Activated T-cell treated with anti-CD3 and anti-CD28 coated beads, Interleukin-2, amount 50 U/mL, for 72 hours (primary cell): ENCODE measurements around the gene PCNT. TPM values are rescaled to one million over a fixed set of nuclear protein-coding genes. Genes with fewer than 3 reads are reported as not detected.

Experiments
- ATAC-seq, 2 donors: fragments of 150-1000 bp; cut with Tn5 transposase; replicated peaks in 1 of 2; 2 replicates each; pipeline ENCODE4 v1.10.0; 2021; ENCODE audit warnings: moderate library complexity in 2 of 2, mild to moderate bottlenecking in 1 of 2
- DNase-seq, 2 donors: peaks; one replicate each; pipeline ENCODE4 v3.0.0; 2021 to 2022; ENCODE audit warnings: mixed read lengths in 1 of 2
- H3K27ac Mint-ChIP-seq: one replicate; pipeline ENCODE4 v1.8.0; 2022; ENCODE audit warnings: mild to moderate bottlenecking, moderate library complexity, mixed read lengths
- H3K27me3 Mint-ChIP-seq: one replicate; pipeline ENCODE4 v1.8.0; 2022; ENCODE audit warnings: low read depth, mixed read lengths
- H3K36me3 Mint-ChIP-seq, 2 donors: one replicate each; pipeline ENCODE4 v1.8.0; 2022; ENCODE audit warnings: mixed read lengths in 2 of 2, mild to moderate bottlenecking in 1 of 2; ENCODE audit not compliant: insufficient read depth in 2 of 2
- H3K4me1 Mint-ChIP-seq: one replicate; pipeline ENCODE4 v1.8.0; 2022; ENCODE audit warnings: low read depth, mixed read lengths
- H3K4me3 Mint-ChIP-seq, 2 donors: one replicate each; pipeline ENCODE4 v1.8.0; 2022; ENCODE audit warnings: mild to moderate bottlenecking in 2 of 2, mixed read lengths in 2 of 2, moderate library complexity in 2 of 2
- H3K9me3 Mint-ChIP-seq, 2 donors: one replicate each; pipeline ENCODE4 v1.8.0; 2022; ENCODE audit warnings: mixed read lengths in 2 of 2
- total RNA-seq, 2 donors: library from RNA; stranded (reverse); gene quantifications; one replicate each; pipeline ENCODE4 v1.2.3, GENCODE V29; 2022

The PCNT gene
- total RNA-seq, 2 donors from 2014 or later: 69.6 to 83.5 TPM

- Mint-ChIP-seq H3K4me3 (no peak overlapping the region), H3K9me3 (no peaks in the 10 kb centered on the region), H3K36me3 (peaks cover 6 to 11% of the 10 kb centered on the region in 2 donors)
These were observed 7.1 kb upstream of the PCNT start for GRCh38 chr21:46316708-46317324.

DNA sequence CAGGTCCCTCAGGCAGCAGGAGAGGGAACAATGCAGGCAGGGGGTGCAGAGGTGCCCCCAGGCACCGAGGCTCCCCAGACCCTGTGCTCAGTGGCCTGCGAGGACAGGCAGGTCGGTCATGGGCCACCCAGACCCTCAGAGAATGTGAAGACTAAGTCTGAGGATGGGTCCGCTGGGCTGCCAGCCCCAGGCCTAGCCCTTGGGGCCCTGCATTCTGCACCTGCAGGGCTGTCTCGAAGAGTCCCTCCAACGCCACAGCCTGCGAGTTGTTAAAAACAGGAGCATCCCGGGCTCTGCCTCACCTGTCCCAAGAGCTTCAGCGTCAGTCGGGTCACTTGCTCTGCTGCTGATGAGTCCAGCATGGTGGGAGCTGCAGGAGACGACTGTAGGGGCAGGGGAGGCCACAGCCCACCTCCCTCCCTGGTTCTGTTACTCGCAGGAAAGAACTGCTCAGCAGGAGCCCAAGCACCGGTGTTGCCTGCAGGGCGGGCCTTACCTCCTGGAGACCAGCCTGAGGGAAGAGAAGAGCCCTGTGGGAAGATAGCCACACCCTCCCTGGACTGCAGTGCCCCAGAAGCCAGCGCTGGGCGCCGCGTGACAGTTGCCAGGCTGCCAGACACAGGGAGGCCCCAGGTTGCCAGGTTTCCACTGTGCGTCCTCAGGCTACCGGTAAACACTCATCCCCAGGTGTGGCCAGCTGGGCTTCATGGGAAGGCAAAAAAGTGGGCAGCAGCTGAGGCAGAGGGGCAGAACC is 6.1 kb upstream of the PCNT start:
- Mint-ChIP-seq H3K27ac (no peak overlapping the region), H3K36me3 (peaks cover 10 to 15% of the 10 kb centered on the region in 2 donors), H3K9me3 (no peaks in the 10 kb centered on the region), H3K4me3 (no peak overlapping the region), H3K27me3 (no peaks in the 10 kb centered on the region), H3K4me1 (peaks cover 21% of the 10 kb centered on the region)
- no peak for ATAC-seq
- no peak for DNase-seq

More at GRCh38 chr21:46316708-46317324, 7.1 kb upstream of the PCNT start:
- Mint-ChIP-seq H3K27me3 (no peaks in the 10 kb centered on the region), H3K4me1 (peaks cover 17% of the 10 kb centered on the region), H3K27ac (no peak overlapping the region)
- ATAC-seq (no peak), DNase-seq (no peak)

- no peak overlapping the region for H3K27ac Mint-ChIP-seq
- DNase-seq: no peak
- H3K9me3 Mint-ChIP-seq: no peaks in the 10 kb centered on the region
- H3K36me3 Mint-ChIP-seq: peaks cover 10 to 19% of the 10 kb centered on the region in 2 donors
- H3K4me3 Mint-ChIP-seq: no peak overlapping the region
- peaks cover 21% of the 10 kb centered on the region for H3K4me1 Mint-ChIP-seq
- no peaks in the 10 kb centered on the region for H3K27me3 Mint-ChIP-seq
- ATAC-seq: no peak
These were observed 5.5 kb upstream of the PCNT start for GRCh38 chr21:46318464-46318845.

- H3K27ac Mint-ChIP-seq: no peak overlapping the region
- no peaks in the 10 kb centered on the region for H3K27me3 Mint-ChIP-seq
- no peaks in the 10 kb centered on the region for H3K9me3 Mint-ChIP-seq
- peaks cover 21% of the 10 kb centered on the region for H3K4me1 Mint-ChIP-seq
- H3K4me3 Mint-ChIP-seq: no peak overlapping the region
- no peak for DNase-seq
- ATAC-seq: no peak
- H3K36me3 Mint-ChIP-seq: peaks cover 10 to 21% of the 10 kb centered on the region in 2 donors
These were observed 4.8 kb upstream of the PCNT start for GRCh38 chr21:46319186-46319585.

- Mint-ChIP-seq H3K36me3 (peaks cover 10 to 21% of the 10 kb centered on the region in 2 donors), H3K27me3 (no peaks in the 10 kb centered on the region), H3K9me3 (no peaks in the 10 kb centered on the region), H3K4me3 (peak overlapping the region; percentile 53 to 98), H3K4me1 (peaks cover 23% of the 10 kb centered on the region), H3K27ac (no peak overlapping the region)
- DNase-seq (no peak), ATAC-seq (no peak)
These were observed 3.6 kb upstream of the PCNT start for GRCh38 chr21:46320331-46320801.

- H3K4me3 Mint-ChIP-seq: peak overlapping the region; percentile 89 to 98
- H3K27me3 Mint-ChIP-seq: no peaks in the 10 kb centered on the region
- H3K27ac Mint-ChIP-seq: peak overlapping the region; percentile 89
- ATAC-seq (no peak), DNase-seq (peak; percentile 24 to 25)
- H3K36me3 Mint-ChIP-seq: peaks cover 9 to 29% of the 10 kb centered on the region in 2 donors
- no peaks in the 10 kb centered on the region for H3K9me3 Mint-ChIP-seq
- peaks cover 40% of the 10 kb centered on the region for H3K4me1 Mint-ChIP-seq
These were observed 1.4 kb upstream of the PCNT start for GRCh38 chr21:46322351-46323226.

DNA sequence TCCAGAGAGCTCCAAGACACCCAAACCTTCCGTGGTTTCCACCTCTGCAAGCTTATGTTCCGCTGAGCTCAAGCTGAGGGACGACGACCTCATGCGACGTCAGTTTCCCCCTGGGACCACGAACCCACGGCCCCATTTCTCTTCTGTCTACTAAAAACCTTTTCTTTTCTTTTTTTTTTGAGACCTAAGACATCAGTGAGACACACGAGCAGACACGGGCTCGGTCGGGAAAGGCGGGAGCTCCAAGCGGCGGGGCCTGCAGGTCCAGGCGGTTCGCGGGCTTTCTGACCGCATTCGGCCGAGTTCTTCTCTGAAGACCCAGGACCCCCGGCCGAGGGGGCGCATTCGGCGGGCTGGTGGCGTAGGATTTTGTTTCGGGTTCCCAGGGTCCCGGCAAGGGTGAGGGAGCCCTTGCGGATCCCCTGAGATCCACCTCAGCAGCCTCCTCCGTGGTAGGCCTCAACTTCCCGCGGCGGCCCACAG is 688 bp upstream of the PCNT start:
- Mint-ChIP-seq H3K4me1 (peaks cover 40% of the 10 kb centered on the region), H3K36me3 (peaks cover 9 to 31% of the 10 kb centered on the region in 2 donors), H3K27me3 (no peaks in the 10 kb centered on the region), H3K27ac (peak overlapping the region; percentile 89), H3K9me3 (no peaks in the 10 kb centered on the region), H3K4me3 (peak overlapping the region; percentile 89 to 98)
- no peak for ATAC-seq
- DNase-seq: no peak

- Mint-ChIP-seq H3K27ac (no peak overlapping the region), H3K9me3 (no peaks in the 10 kb centered on the region), H3K36me3 (peaks cover 9 to 40% of the 10 kb centered on the region in 2 donors), H3K4me3 (peak overlapping the region; percentile 89 to 98), H3K4me1 (peaks cover 40% of the 10 kb centered on the region), H3K27me3 (no peaks in the 10 kb centered on the region)
- ATAC-seq (peak; percentile 79 to 81), DNase-seq (peak; percentile 88 to 92)
These were observed 575 bp downstream of the PCNT start for GRCh38 chr21:46324390-46325072.

DNA sequence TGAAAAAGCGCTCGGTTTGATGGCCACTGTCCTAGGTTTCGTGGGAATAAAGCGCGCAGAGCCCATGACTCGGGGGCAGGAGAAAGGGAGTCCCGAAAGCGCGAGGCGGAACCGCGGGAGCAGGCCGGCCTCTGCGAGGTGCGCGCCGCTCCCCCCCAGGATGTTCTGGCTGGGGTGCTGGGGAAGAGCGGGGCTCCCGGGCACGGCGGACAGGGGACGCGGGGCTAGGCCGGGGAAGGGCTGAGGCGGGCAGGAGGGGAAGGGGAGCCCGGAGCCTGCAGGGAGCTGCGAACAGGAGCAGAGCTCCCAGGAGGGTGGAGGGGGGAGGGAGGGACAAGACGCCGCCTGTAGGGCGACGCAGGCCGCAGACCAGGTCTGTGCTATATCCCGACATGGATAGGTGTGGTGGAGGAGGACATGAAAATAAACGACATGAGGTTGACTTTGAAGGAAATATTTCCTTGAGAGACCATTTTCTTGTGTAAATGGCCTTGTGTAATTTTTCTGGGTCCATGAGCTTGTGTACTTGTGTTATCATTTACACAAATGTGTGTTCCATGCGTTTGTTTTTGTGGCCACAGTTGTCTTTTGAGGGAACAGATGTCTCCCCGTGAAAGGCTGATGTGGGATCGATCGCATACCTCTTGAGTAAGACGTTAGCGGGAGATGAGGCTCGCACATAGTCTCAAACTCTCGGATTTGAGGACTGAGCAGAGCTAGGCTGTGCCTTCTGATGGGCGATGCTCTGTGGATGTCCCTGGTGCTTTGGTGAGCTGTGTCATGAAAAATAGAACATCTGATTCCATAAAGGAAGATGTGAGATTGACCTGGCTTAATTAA is 1.3 kb downstream of the PCNT start:
- no peaks in the 10 kb centered on the region for H3K9me3 Mint-ChIP-seq
- peaks cover 9 to 40% of the 10 kb centered on the region in 2 donors for H3K36me3 Mint-ChIP-seq
- H3K4me1 Mint-ChIP-seq: peaks cover 38% of the 10 kb centered on the region
- ATAC-seq (peak in 1 of 2 donors; percentile 16), DNase-seq (peak; percentile 54 to 57)
- H3K27ac Mint-ChIP-seq: peak overlapping the region; percentile 41
- H3K27me3 Mint-ChIP-seq: no peaks in the 10 kb centered on the region
- peak overlapping the region; percentile 89 to 98 for H3K4me3 Mint-ChIP-seq

- Mint-ChIP-seq H3K9me3 (no peaks in the 10 kb centered on the region), H3K4me3 (peak overlapping the region; percentile 19 to 34), H3K36me3 (peaks cover 9 to 42% of the 10 kb centered on the region in 2 donors), H3K27me3 (no peaks in the 10 kb centered on the region), H3K4me1 (peaks cover 29% of the 10 kb centered on the region), H3K27ac (peak overlapping the region; percentile 8)
- ATAC-seq (no peak), DNase-seq (no peak)
These were observed 2.3 kb downstream of the PCNT start for GRCh38 chr21:46326110-46326703.

DNA sequence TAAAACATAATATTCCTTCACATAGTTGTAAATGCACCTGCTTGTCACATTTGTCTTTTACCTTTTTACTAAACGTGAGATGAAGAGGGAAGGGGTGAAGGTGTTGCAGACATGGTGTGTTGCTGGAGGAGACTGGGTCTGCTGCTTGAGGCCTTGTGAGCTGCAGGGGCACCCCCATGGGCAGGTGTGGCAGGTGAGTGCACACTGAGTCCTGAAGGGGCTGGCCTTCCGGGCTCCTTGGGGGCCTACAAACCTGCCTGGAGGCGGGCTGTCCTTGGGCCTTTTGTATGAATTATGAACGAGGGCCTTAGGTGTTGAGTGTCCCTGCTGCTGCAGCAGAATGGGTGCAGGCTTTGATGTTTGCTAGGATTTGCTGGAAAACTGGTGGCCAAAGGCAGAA is 3.8 kb downstream of the PCNT start:
- H3K36me3 Mint-ChIP-seq: peaks cover 5 to 31% of the 10 kb centered on the region in 2 donors

More for the DNA sequence above, 3.8 kb downstream of the PCNT start:
- Mint-ChIP-seq H3K27me3 (no peaks in the 10 kb centered on the region), H3K4me3 (no peak overlapping the region), H3K4me1 (peaks cover 19% of the 10 kb centered on the region), H3K27ac (no peak overlapping the region), H3K9me3 (no peaks in the 10 kb centered on the region)
- ATAC-seq: no peak
- DNase-seq: no peak
